Kidney (tissue), 14 donors: ENCODE data around the gene PLCB1. TPM values are rescaled to one million over a fixed set of nuclear protein-coding genes. Genes with fewer than 3 reads are reported as not detected.

ENCODE experiments used
- DNase-seq, 5 donors: peaks; one replicate each; pipeline ENCODE4 v3.0.0-alpha.2; 2013 to 2020
- FAIRE-seq: peaks from 2 replicates; lab custom pipeline; 2012; peaks lifted over from hg19 to GRCh38; lab: Jason Lieb, UNC
- H3K27ac ChIP-seq, 2 donors: one replicate each; pipeline ENCODE4 v1.7.0; 2013; ENCODE audit warnings: low read depth in 2 of 2, low read length in 2 of 2, inconsistent platforms in 1 of 2
- H3K27me3 ChIP-seq: one replicate; pipeline ENCODE4 v1.7.1; 2013; ENCODE audit warnings: low read length, inconsistent platforms; ENCODE audit not compliant: control insufficient read depth, insufficient read depth
- H3K36me3 ChIP-seq, 3 donors: one replicate each; pipeline versions ENCODE4 v1.7.0 to v1.7.1; 2013; ENCODE audit warnings: low read length in 3 of 3, control low read depth in 1 of 3, inconsistent platforms in 1 of 3; ENCODE audit not compliant: insufficient read depth in 3 of 3, control insufficient read depth in 2 of 3
- H3K4me1 ChIP-seq, 3 donors: one replicate each; pipeline versions ENCODE4 v1.7.0 to v1.7.1; 2013; ENCODE audit warnings: low read length in 3 of 3, inconsistent platforms in 1 of 3, low read depth in 1 of 3; ENCODE audit not compliant: control insufficient read depth in 2 of 3, insufficient read depth in 2 of 3
- H3K4me3 ChIP-seq, 3 donors: one replicate each; pipeline versions ENCODE4 v1.7.0 to v1.8.1; 2013; ENCODE audit warnings: low read length in 3 of 3, control low read depth in 1 of 3, inconsistent platforms in 1 of 3
- H3K9ac ChIP-seq, 3 donors: one replicate each; pipeline versions ENCODE4 v1.7.0 to v1.7.1; 2013; ENCODE audit warnings: low read length in 3 of 3, control low read depth in 1 of 3, inconsistent platforms in 1 of 3
- H3K9me3 ChIP-seq, 3 donors: one replicate each; pipeline versions ENCODE4 v1.7.0 to v1.7.1; 2013; ENCODE audit warnings: low read length in 3 of 3, control low read depth in 1 of 3, inconsistent platforms in 1 of 3; ENCODE audit not compliant: control insufficient read depth in 2 of 3, insufficient read depth in 1 of 3
- CTCF ChIP-seq: IDR thresholded peaks from 3 replicates; pipeline ENCODE4 v1.5.1; 2012; ENCODE audit warnings: mild to moderate bottlenecking, moderate library complexity, borderline replicate concordance; ENCODE audit not compliant: insufficient read depth; ENCODE audit errors: extremely low read depth
- intact Hi-C: fragments of 100-400 bp; cut with DNase I; formaldehyde crosslinking; loops from one replicate; pipeline ENCODE4 v1.11.1; 2022
- polyA plus RNA-seq: library from polyadenylated mRNA; stranded (reverse); fragments of 350-450 nt; fragmentation: Illumina TruSeq; extraction: RNeasy Lipid Tissue Mini Kit (QIAGEN cat#74804); gene quantifications from one replicate; pipeline ENCODE4 v1.2.3, GENCODE V29; 2014; ENCODE audit warnings: low read depth, low replicate concordance; ENCODE audit not compliant: insufficient read depth
- total RNA-seq: library from RNA; stranded (reverse); fragmentation: NEBNext Ultra II Directional; extraction: Animal tissue kit (Norgen Biotek cat#: 25700); gene quantifications from one replicate; pipeline ENCODE4 v1.2.1, GENCODE V29; 2021
- donor health status: control.
- donor health status: control.
- donor health status: control.
- donor health status: control.
- donor health status: control.
- donor health status: DM: yes; HTN: yes; CAD: no.
- donor health status: Normal renal cell carcinoma (clear cell type).

Gene PLCB1
- total and polyA plus RNA-seq, 2 donors from 2014 or later: 9.4 to 107 TPM

DNA sequence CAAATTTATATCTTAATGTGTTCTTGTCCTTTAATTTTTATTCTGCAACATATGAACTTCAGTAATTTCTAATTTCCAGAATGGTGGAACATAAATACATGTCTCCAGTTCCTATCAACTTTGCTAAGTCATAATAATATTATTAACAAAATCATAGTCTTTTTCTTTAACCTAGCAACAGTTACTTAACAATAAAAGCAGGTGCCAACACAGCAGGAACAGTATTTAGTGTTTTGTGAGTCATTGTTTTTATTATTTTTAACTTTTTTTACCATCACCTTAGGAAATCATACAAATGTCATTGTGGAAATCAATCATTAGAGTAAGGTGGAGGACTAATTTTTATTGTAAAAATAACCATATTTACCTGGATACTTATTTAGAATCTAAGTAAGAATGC lies 133.5 kb downstream of the PLCB1 start:
- no peak overlapping the region for H3K9ac ChIP-seq
- no peaks in the 10 kb centered on the region for H3K27me3 ChIP-seq
- DNase-seq (no peak), FAIRE-seq (no peak)
- no peak overlapping the region for H3K27ac ChIP-seq
- no peak overlapping the region for H3K4me3 ChIP-seq
- no peaks in the 10 kb centered on the region for H3K9me3 ChIP-seq
- H3K36me3 ChIP-seq: no peaks in the 10 kb centered on the region
- H3K4me1 ChIP-seq: no peaks in the 10 kb centered on the region
- intact Hi-C loops: no loop called here
- no peak for TF ChIP-seq CTCF

DNA sequence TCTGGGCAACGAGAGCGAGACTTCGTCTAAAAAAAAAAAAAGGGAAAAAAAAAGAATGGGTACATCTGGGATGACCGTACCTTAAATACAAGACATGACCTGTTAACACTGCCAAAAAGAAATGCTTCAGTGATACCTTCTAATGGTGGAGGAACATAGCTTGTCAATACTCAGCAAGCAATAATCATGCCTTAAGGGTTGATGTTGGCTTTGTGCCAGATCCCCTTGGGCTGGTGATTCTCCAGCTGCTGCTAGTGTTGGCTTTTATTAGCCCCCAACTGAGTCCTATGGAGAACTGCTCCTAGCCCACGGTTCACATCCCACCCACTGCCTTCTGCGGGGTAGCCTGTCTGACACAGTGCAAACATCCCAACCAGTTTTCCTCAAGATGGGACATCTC lies 134.9 kb downstream of the PLCB1 start:
- FAIRE-seq (no peak), DNase-seq (no peak)
- Histone ChIP-seq H3K27ac (no peak overlapping the region), H3K27me3 (no peaks in the 10 kb centered on the region), H3K36me3 (no peaks in the 10 kb centered on the region), H3K4me1 (no peaks in the 10 kb centered on the region), H3K9me3 (no peaks in the 10 kb centered on the region), H3K9ac (no peak overlapping the region), H3K4me3 (no peak overlapping the region)
- intact Hi-C loops: no loop called here
- TF ChIP-seq CTCF: no peak

GRCh38 chr20:8271727-8272126 lies 139.7 kb downstream of the PLCB1 start:
- TF ChIP-seq CTCF: no peak
- intact Hi-C loops: no loop called here
- no peaks in the 10 kb centered on the region for H3K27me3 ChIP-seq
- H3K9ac ChIP-seq: no peak overlapping the region
- no peaks in the 10 kb centered on the region for H3K4me1 ChIP-seq
- no peaks in the 10 kb centered on the region for H3K9me3 ChIP-seq
- DNase-seq (no peak), FAIRE-seq (no peak)
- no peak overlapping the region for H3K4me3 ChIP-seq
- H3K27ac ChIP-seq: no peak overlapping the region
- no peaks in the 10 kb centered on the region for H3K36me3 ChIP-seq

- H3K4me3 ChIP-seq: no peak overlapping the region
- no peak overlapping the region for H3K27ac ChIP-seq
- no peaks in the 10 kb centered on the region for H3K4me1 ChIP-seq
- TF ChIP-seq CTCF: no peak
- FAIRE-seq: no peak
- intact Hi-C loops: no loop called here
- no peaks in the 10 kb centered on the region for H3K27me3 ChIP-seq
- no peaks in the 10 kb centered on the region for H3K36me3 ChIP-seq
- H3K9ac ChIP-seq: no peak overlapping the region
- no peaks in the 10 kb centered on the region for H3K9me3 ChIP-seq
- DNase-seq: no peak
Observed at GRCh38 chr20:8272766-8273165, 140.7 kb downstream of the PLCB1 start.
